ENCODE results near the gene FNTB. TPM values are rescaled to one million over a fixed set of nuclear protein-coding genes. Genes with fewer than 3 reads are reported as not detected.

Gene FNTB
- total RNA-seq, 1 donor from 2014 or later = 8.5 TPM

- no peak for DNase-seq (ENCODE audit: low read depth in 2 of 2)
Observed at GRCh38 chr14:64953310-64953654, 33.4 kb upstream of the FNTB start.

GRCh38 chr14:64953661-64954060 lies 33.0 kb upstream of the FNTB start:
- no peak for DNase-seq (ENCODE audit: low read depth in 2 of 2)

GRCh38 chr14:64954491-64955240 lies 32.0 kb upstream of the FNTB start:
- DNase-seq (ENCODE audit: low read depth in 2 of 2) = no peak

GRCh38 chr14:64955297-64955696 lies 31.4 kb upstream of the FNTB start:
- no peak for DNase-seq (ENCODE audit: low read depth in 2 of 2)

DNA sequence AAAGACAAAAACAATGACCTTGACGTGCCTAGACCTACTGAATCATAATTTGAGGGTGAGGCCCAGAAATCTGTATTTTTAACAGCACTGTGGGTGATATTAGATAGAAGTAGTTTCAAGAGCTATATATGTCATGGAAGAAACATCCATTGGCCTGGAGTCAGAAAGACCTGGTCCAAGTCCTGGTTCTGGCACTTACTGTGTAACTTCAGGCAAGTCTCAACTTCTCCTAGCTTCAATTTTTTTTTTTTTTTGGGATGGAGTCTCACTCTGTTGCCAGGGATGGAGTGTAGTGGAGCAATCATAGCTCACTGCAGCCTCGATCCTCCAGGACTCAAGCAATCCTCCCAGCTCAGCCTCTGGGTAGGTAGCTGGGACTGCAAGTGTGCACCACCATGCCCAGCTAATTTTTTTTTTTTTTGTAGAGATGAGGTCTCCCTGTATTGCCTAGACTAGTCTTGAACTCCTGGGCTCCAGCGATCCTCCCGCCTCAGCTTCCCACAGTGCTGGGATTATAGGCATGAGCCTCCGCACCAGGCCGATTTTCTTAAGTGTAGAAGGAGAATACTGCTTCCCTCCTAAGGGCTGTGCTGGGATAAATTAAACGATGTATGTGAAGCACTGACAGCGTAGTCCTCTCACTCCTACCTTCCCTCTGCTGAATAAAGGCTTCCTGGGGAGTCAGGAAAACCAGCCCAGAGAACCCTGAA lies 29.8 kb upstream of the FNTB start:
- DNase-seq (ENCODE audit: low read depth in 2 of 2) = no peak

GRCh38 chr14:64958201-64958600 lies 28.5 kb upstream of the FNTB start:
- DNase-seq (ENCODE audit: low read depth in 2 of 2) = no peak

DNA sequence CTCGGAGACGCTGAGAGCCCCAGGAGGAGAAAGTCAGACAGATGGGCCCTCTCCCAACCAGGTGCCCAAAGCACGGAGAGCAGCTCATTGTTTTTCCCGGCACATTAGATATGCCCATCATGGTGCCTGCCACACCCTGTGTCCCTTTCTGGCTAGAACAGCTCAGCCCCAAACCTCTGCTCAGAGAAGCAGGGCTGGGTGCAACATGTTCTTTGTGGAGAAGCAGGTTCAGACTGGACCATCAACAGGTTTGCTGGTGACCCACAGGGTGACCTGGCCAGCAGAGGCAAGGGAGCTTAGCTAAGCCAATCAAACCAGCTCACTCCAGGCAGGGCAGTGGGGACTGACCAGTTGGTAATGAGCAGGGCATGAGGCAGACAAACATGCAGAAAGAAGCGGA lies 28.0 kb upstream of the FNTB start:
- no peak for DNase-seq (ENCODE audit: low read depth in 2 of 2)

DNA sequence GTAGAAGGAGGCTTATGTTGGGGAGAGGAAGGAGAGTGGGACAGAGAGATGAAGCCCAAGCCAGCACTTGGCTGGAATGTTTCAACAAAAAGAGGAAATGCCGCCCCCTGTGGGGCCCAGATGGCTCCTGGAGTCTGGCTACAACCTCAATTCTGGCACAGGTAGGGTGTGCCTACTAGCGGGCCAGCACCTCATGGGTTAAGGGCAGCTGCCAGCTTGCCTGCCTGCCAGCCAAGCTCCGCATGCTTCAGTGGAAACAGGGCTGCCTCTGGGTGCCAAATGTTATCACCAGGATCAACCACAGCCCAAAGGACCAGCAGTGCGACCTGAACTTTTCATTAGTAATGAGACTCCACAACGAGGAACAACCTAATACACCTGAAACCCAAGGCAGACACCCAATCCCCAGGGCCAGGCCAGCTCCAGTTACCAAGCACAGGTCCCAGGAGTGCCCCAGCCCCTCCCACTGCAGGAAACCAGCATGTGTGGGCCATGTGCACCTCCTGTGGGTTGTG lies 25.9 kb upstream of the FNTB start:
- DNase-seq (ENCODE audit: low read depth in 2 of 2) = no peak

GRCh38 chr14:64963611-64964010 lies 23.1 kb upstream of the FNTB start:
- DNase-seq (ENCODE audit: low read depth in 2 of 2) = no peak

DNA sequence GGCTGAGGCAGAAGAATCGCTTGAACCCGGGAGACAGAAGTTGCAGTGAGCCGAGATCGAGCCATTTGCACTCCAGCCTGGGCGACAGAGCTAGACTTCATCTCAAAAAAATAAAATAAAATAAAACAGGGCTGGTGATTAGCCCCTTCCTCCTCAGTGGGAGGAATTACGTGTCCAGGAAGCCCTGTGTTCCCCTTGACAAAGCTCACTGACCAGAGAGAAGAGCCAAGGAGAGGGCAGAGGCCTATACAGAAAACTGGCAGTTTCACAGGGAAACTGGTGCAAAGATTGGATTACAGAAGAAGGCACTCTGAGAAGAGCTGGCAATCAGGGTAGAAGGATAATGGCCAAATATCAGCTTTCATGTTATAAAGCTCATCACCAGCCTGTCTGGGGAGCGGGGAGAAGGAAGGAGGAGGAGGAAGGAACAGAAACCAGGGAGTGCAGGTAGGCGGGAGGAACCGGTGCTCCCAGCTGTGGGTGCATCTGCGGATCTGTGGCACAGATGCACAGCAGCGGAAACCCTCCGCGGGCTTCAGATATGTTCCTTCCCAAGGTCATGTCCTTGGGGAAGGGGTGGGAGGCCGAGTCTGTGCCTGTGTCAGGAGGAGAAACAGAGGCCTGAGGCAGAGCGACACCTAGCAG lies 21.2 kb upstream of the FNTB start:
- DNase-seq (ENCODE audit: low read depth in 2 of 2) = peak; percentile 36 to 44

DNA sequence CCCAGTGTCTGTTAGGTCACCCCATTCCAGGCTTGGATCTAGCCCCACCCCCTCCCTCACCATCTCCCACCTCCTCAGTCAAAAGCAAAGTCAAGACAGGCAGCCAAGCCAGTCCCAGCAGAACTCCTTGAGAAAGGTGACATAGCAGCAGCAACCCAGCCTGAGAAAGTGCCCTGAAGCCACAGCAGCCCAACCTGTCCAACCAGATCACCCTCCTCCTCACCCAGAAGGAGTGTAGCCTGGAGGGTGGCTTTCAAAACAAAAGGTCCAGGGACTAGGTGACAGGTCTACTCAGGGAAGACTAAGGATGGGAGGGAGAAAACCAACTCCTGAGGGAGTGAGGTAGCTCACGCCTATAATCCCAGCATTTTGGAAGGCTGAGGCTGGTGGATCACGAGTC lies 19.7 kb upstream of the FNTB start:
- DNase-seq (ENCODE audit: low read depth in 2 of 2) = no peak

- no peak for DNase-seq (ENCODE audit: low read depth in 2 of 2)
Observed at GRCh38 chr14:64968167-64968566, 18.5 kb upstream of the FNTB start.

GRCh38 chr14:64968651-64969050 lies 18.0 kb upstream of the FNTB start:
- no peak for DNase-seq (ENCODE audit: low read depth in 2 of 2)

DNA sequence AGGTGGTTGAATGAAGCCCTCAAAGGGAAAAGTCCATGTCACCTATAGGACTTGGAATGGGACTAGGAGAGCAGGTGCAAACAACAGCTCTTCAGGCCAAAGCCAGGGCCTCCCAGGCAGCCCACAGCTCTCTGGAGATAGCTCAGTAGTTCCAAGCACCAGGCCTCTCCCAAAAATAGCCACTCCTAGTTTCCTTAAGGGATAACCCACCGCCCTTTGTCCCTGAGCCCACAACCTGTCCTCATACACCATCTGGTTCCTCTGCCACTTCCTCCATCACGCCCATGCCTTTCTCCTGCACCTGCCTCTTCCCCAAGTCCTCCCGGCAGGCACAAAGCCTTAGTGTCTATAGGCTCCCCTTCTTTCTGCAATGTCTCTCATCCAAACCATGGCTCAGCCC lies 16.7 kb upstream of the FNTB start:
- no peak for DNase-seq (ENCODE audit: low read depth in 2 of 2)

DNA sequence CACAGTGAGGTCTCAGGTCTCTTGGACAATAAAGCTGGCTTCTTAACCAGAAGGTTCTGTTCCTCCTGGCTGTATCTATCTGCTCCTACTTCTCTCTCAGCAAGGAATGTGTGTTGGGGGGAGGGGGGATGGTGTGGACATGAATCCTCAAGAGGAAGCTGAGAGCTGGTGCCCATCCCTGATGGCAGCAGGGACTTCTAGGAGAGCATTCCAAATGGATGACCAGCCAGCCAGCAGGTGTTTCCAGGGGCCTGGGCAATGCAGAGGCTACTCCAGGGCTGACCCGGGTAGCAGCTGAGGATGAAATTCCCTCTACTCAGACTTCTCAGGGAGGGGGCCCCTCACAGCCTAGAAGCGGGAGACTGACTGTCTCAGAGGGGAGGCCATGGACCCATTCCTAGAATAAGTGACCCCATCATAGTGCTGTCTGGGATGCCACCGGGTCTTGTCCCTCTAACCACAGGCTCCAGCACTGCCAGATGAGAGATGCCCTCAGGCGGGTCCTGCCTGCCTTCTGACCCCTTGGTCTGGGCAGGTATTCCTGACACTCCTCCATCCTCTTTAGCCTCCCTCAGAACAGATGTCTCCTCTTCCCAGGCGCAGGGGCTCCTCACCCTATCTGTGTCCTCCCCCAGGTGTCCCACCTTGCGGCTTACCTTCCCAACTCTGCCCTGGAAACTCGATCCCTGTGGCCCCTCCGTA lies 15.8 kb upstream of the FNTB start:
- no peak for DNase-seq (ENCODE audit: low read depth in 2 of 2)

DNA sequence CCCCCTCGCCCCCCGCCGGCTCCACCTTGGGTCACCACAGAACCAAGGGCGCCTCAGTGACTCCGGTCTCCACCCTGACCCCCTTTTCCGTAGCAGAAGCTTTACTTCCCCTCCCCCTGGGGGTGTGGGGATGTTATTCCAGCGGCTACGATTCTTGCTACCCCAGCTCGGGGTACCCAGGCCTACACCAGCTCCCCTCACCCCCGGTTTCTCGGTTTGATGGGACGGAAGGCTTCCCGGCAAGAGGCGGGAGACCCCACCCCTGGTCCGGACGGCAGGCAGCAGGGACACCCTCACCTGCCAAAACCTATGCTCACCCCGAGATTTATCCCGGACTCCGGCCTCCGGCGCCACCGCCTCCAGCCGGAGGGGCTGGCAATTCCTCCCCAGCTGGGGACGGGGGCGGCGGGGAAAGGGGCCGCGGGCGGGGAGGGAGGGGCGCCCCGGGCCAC lies 15.2 kb upstream of the FNTB start:
- DNase-seq (ENCODE audit: low read depth in 2 of 2) = no peak

GRCh38 chr14:64971943-64972791 lies 14.5 kb upstream of the FNTB start, which contains the start of gene RAB15:
TSS of gene RAB15 (minus strand) at chr14:64972336. CDS start at chr14:64972076, 260 bp downstream.
- peak; percentile 28 to 46 for DNase-seq (ENCODE audit: low read depth in 2 of 2)

GRCh38 chr14:64973026-64973442 lies 13.7 kb upstream of the FNTB start:
- DNase-seq (ENCODE audit: low read depth in 2 of 2) = no peak

GRCh38 chr14:64973826-64974225 lies 12.9 kb upstream of the FNTB start:
- DNase-seq (ENCODE audit: low read depth in 2 of 2) = no peak

DNA sequence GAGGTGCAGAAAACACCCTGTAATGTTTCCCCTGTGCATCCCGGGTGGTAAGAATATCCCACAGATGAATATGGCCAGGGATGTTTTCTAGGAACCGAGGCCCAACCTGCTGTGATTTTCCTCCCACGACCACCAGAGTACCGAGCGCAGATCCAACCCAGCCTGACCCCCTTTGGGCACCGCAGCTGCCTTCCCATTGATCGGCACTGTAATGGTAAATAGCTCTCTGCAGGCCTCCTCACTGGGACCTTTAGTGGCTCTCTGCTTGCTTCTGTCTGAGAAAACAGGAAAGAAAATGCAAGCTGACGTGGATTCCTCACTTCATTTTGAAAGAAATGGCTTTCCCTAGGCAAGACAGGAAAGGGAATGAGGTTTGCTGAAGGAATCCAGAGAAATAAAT lies 12.1 kb upstream of the FNTB start:
- no peak for DNase-seq (ENCODE audit: low read depth in 2 of 2)

Data from lung microvascular endothelial cell (primary cell).